GM18951 (cell line): Measurements from ENCODE around the gene MACROH2A1.

Source experiments
- POLR2A ChIP-seq: IDR thresholded peaks from 4 replicates; pipeline ENCODE4 v1.6.1; 2011; ENCODE audit warnings: mild to moderate bottlenecking; ENCODE audit not compliant: insufficient read length, insufficient read depth; ENCODE audit errors: extremely low read depth
- in situ Hi-C: fragments of 300-500 bp; cut with MboI; formaldehyde crosslinking; loops from one replicate; pipeline ENCODE4 v1.12.0; 2022; ENCODE audit warnings: low sequenced_read_pairs, mixed read lengths, inconsistent platforms; ENCODE audit not compliant: unreplicated experiment

MACROH2A1 gene

GRCh38 chr5:135398855-135399793 lies at the start of gene MACROH2A1:
Gene MACROH2A1 (minus strand): TSS chr5:135399231. CDS start chr5:135389093, 10,138 bp downstream.
- in situ Hi-C loops: no loop called here
- TF ChIP-seq POLR2A: peak; percentile 95

- in situ Hi-C loops: no loop called here
- no peak for TF ChIP-seq POLR2A
These were observed 49.2 kb upstream of the MACROH2A1 start for GRCh38 chr5:135448071-135448739.

GRCh38 chr5:135447298-135447929 lies 48.4 kb upstream of the MACROH2A1 start, which contains the start of gene DCANP1:
Gene DCANP1 (minus strand): TSS chr5:135447348. CDS start chr5:135447108, 240 bp downstream.
- in situ Hi-C loops: no loop called here
- no peak for TF ChIP-seq POLR2A

- in situ Hi-C loops: no loop called here
These were observed 47.6 kb upstream of the MACROH2A1 start for GRCh38 chr5:135446615-135447014.

GRCh38 chr5:135446206-135446605 lies 47.2 kb upstream of the MACROH2A1 start:
- no peak for TF ChIP-seq POLR2A
- in situ Hi-C loops: no loop called here

More at GRCh38 chr5:135446615-135447014, 47.6 kb upstream of the MACROH2A1 start:
- TF ChIP-seq POLR2A: no peak

GRCh38 chr5:135445306-135445985 lies 46.4 kb upstream of the MACROH2A1 start:
- in situ Hi-C loops: no loop called here
- TF ChIP-seq POLR2A: no peak

- TF ChIP-seq POLR2A: no peak
- in situ Hi-C loops: no loop called here
These were observed 45.9 kb upstream of the MACROH2A1 start for GRCh38 chr5:135444881-135445280.

- in situ Hi-C loops: no loop called here
- no peak for TF ChIP-seq POLR2A
These were observed 45.3 kb upstream of the MACROH2A1 start for GRCh38 chr5:135444360-135444759.

- no peak for TF ChIP-seq POLR2A
- in situ Hi-C loops: no loop called here
These were observed 44.3 kb upstream of the MACROH2A1 start for GRCh38 chr5:135443161-135443960.

- in situ Hi-C loops: no loop called here
- TF ChIP-seq POLR2A: no peak
These were observed 43.6 kb upstream of the MACROH2A1 start for GRCh38 chr5:135442431-135443160.

GRCh38 chr5:135441919-135442318 lies 42.9 kb upstream of the MACROH2A1 start:
- TF ChIP-seq POLR2A: no peak

More at GRCh38 chr5:135441919-135442318, 42.9 kb upstream of the MACROH2A1 start:
- in situ Hi-C loops: no loop called here
